Measurements from ENCODE around the gene TRPM2.
"Not testable (repeated sequence)": the region's sequence is repeated elsewhere in the genome, so short reads cannot be mapped to it uniquely, and the experiment has no call there.

TRPM2 gene

DNA sequence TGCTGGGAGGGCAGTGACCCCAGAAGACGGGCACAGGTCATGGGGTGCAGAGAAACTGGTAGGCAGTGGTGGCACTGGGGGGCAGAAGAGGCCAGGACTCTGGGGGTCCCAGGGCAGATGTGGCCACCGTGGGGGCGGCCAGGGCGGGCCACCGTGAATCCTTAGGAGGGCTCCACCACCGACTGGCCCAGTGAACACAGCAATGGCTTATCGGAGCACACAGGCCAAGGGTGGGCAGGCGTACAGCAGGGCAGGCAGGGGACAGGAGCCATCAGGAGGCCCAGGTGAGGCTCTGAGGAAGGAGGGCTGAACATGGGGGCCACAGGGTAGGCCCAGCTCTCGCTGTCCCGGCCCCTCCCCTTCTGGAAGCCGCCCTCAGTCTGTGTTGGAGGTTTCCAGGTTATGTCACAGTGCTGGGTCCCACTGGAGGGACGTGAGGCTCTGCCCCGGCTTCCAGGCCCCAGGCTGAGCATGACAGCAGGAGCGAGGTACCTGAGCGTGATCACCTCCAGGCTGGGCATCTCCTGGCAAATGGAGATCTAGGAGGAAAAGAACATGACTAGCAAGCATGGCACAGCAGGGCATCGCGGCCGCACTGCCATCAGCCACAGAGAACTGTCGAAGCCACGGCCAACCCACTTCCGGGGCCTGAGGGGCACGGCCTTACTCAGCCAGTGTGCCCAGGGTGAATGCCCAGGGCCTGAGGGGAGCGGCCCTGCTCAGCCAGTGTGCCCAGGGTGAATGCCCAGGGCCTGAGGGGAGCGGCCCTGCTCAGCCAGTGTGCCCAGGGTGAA lies 18.0 kb upstream of the TRPM2 start:
- no peak for DNase-seq (ENCODE audit: low read depth in 3 of 3)

DNA sequence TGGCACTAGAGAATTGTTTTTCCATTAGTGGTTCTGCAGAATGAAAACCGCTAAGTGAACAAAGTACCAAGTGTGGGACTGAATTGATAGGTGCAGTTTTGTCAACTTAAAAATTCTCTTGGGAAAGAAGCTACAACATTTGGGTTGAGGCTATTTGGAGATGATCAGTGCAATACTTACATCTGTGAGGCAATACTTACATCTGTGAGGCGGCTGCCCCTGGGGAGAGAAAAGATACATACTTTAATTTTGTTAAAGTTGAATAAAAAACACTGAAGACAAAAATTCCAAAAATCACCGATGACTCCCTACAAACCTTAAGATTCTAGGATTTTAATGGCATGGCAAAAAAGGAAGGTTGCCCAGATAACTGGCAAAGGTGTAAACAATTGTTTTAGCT lies 16.0 kb upstream of the TRPM2 start:
- no peak for DNase-seq (ENCODE audit: low read depth in 3 of 3)

DNA sequence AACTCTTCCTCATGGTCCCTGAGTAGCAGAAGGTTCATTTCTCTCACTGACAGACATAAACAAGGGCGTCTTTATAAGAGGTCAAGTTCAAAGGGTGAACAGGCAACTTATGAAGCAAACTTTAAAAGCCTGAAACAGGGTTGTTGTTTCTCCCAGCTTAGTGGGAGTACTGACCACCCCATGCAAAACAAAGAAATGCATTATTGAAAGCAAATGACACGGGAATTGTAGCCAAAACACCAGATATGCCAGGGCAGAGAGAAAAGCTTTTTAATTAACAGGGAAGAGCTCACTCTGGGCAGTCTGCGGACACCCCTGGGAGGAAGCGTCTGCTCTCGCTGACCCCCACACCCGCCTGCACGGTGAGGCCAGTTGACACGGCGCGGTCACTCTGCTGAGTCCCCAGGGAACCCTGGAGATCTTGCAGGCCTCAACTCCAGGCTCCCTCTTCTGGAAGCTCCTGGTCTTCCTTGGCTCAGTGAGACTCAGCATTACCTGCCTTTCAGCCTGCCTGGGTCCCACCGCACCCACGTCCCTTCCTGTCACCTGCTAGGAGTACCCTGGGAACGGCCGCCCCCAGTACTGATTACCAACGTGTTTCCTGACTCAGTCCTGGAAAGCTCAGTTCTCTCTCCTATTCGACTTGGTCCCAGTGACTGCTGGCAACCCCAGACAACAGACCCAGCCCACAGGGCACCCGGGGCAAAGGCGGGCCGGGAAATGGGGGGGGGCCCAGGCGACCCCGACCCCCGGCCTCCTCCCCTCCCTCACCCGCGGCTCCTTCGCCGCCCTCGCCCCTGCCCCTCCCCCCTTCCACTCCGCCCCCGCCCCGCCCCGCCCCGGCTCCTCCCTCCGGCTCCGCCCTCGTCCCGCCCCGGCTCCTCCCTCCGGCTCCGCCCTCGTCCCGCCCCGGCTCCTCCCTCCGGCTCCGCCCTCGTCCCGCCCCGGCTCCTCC lies 15.2 kb upstream of the TRPM2 start:
- DNase-seq (ENCODE audit: low read depth in 3 of 3) = peak in 1 of 3 donors; percentile 13

DNA sequence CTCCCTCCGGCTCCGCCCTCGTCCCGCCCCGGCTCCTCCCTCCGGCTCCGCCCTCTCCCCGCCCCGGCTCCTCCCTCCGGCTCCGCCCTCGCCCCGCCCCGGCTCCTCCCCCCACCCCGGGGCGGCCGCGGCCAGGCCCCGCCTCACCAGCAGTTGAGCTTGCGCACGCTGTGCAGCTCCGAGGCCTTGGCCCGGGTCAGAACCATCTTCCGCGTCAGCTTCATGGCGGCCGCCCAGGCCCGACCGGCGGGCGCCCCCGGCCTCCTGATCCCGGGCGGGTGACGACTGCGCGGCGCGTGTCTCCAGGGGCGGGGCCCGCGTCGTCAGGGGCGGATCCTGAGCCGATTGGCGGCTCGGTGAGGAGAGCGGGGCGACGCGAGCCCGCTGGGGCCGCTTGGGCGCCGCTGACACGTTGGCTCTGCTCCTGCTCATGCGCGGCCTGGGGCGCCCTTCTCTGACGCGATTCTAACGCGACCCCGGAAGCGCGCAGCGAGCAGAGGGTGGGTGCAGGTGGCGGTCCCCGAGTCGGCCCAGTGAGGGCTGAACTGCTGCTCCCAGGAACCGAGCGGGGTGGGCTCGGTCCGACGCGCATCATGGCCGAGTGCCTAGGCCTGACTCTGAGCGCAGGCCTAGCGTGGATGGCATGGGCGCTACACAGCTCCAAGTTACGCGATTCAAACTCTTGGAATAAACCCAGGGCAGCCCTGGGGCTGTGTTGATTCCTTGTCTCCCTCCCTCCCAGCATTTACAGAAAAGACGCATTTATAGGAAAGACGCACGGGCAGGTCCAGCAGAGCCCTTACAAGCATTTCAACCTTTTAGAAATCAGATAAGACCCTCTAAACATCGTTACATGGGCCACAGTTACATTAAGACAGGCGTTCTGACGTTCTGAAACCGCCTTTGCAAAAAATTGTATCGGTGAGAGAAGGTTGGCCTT lies 14.2 kb upstream of the TRPM2 start, which contains the start of gene CFAP410:
TSS of gene CFAP410 (minus strand) at position 420 of the 940 bp plus-strand sequence. CDS start at position 224, 196 bp downstream.
- DNase-seq (ENCODE audit: low read depth in 3 of 3) = peak; percentile 86 to 91 (median 91)

DNA sequence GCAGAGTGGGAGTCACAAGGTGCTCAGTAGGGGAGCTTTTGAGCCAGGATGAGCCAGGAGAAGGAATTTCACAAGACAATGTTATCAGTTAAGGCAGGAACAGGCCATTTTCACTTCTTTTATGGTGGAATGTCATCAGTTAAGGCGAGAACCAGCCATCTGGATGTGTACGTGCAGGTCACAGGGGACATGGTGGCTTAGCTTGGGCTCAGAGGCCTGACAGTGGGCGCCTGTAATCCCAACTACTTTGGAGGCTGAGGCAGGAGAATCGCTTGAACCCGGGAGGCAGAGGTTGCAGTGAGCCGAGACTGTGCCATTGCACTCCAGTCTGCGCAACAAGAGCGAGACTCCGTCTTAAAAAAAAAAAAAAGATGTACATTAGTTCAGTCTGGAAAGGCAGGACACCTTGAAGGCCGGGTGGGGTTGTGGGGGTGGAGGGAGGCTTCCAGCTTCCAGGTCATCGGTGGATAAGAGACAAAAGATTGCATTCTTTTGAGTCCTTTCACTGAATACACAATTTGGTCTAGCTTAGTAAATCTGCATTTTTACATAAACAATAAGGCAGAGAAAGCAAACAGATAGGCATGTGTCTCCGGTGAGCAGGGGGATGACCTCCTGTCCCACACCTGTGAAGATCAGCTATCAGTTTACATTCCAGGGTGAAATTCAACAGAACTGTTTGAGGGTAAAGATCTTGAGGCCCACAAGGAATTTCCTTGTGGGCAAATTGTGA lies 11.5 kb upstream of the TRPM2 start:
- not testable (repeated sequence) for DNase-seq (ENCODE audit: low read depth in 3 of 3)

DNA sequence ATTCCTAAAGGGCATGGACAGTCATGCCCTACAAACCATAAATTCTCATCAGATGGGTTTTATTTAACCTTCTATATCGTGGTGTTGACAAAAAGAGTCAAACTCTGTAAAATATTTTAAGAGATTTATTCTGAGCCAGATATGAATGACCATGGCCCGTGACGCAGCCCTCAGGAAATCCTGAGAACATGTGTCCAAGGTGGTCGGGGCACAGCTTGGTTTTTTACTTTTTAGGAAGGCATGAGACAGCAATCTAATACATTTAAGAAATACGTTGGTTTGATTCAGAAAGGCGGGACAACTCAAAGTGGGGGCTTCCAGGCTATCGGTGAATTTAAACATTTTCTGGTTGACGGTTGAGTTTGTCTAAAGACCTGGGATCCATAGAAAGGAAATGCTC lies 10.4 kb upstream of the TRPM2 start:
- DNase-seq (ENCODE audit: low read depth in 3 of 3) = not testable (repeated sequence)

DNA sequence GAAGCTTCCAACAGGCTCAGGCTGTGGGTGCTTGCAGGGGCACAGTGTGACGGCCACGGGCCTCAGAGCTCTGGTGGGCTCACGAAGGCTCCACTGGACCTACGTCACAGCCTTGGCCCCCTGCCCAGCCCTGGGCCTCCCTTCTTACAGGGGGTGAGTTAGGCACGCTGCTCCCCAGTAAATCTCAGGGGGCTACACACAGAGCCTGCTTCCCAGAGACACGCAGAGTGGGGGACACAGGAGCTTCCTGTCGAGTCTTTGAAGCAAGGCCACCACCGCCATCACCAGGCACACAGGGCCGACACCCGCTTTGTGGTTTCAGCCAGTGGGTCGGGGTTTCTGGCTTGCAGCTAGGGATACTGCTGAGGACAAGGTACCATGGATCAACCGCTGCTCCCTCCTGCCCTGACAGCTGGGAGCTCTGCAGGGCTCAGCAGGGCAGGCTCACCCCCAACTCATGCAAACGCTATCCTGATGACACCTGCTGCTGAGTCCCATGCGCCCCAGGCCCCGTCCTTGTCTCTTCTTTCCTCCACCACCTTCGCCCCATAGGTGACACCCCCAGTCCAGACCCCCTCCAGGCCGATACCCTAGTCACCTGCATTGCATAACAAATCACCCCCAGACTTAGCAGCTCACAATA lies 8.8 kb upstream of the TRPM2 start:
- DNase-seq (ENCODE audit: low read depth in 3 of 3) = no peak

DNA sequence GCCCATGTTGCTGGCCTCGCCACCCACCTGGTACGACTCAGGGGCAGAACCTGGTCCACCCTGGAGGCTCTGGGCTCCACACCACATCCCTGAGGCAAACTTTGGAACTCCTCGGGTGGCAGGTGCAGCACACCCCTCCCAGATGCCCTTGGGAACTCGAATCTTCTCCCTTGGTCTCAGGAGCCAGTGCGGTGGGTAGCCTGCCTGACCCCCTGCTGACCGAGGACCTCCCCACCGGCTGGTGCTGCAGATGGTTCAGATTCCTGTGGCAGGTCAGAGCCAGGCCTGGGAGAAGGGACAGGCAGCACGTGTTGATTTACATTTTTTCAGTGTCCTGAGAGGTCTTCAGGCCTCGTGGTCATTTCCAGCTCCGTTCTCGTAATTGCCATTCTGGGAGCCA lies 7.9 kb upstream of the TRPM2 start:
- no peak for DNase-seq (ENCODE audit: low read depth in 3 of 3)

DNA sequence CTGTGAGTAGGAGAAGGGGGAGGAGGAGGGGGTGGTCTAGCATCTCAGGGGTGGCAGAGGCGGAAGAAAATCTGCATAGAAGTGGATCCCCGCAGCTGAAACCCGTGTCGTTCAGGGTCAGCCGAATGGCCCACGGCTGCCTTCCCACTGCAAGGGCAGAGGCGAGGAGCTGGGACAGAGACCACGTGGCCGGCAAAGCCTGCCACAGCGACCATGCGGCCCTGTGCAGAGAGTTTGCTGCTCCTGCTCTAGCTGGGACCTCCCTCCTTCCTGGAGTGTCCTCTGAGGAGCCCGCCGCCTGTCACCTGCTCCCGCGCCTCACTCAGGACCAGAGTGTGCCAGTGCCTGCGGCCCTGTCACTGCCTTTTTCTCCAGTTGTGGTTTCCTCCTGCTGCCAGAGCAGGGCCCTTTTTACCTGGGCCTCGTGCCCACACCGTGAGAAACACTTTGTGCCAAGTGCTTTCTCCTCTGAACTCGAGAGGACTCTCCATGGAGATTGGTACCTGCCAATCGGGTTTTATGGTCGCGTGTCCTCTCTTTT lies 5.4 kb upstream of the TRPM2 start:
- no peak for DNase-seq (ENCODE audit: low read depth in 3 of 3)

DNA sequence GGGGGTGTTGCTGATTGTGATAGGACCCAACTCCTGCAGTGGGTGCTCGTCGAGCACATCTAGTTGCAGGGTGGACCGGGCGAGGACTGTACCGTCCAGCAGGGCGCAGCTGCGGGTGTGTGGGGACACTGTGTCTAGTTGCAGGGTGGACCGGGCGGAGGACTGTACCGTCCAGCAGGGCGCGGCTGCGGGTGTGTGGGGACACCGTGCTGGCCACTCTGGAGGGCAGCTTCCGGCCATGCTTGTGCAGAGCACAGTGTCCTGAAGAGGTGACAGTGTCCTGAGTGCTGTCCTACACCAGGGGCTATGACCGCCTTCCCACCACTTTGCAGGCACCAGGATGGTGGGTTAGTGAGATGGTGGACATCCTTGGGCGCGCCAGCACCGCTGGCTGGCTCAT lies 4.6 kb upstream of the TRPM2 start:
- no peak for DNase-seq (ENCODE audit: low read depth in 3 of 3)

DNA sequence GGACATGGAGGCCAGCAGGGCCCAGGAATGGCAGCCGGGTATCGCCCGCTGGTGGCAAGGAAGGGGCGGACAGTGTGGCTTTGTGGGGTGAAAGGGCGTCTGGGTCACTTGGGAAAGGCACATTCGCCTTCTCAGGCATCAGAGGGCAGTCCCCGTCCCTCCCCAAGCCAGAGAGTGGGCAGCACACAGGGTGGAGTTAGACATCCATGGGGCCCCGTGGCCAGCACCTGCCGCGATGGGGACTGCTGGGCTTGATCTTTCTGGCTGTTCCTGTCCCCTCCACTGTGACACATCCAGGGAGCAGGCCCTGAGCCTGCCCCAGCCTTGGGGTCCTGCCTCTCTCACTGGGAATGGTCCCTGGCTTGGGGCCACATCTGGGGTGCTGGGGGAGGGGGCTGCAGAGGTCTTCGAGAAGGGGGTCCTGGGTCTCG lies 4.0 kb upstream of the TRPM2 start:
- no peak for DNase-seq (ENCODE audit: low read depth in 3 of 3)

DNA sequence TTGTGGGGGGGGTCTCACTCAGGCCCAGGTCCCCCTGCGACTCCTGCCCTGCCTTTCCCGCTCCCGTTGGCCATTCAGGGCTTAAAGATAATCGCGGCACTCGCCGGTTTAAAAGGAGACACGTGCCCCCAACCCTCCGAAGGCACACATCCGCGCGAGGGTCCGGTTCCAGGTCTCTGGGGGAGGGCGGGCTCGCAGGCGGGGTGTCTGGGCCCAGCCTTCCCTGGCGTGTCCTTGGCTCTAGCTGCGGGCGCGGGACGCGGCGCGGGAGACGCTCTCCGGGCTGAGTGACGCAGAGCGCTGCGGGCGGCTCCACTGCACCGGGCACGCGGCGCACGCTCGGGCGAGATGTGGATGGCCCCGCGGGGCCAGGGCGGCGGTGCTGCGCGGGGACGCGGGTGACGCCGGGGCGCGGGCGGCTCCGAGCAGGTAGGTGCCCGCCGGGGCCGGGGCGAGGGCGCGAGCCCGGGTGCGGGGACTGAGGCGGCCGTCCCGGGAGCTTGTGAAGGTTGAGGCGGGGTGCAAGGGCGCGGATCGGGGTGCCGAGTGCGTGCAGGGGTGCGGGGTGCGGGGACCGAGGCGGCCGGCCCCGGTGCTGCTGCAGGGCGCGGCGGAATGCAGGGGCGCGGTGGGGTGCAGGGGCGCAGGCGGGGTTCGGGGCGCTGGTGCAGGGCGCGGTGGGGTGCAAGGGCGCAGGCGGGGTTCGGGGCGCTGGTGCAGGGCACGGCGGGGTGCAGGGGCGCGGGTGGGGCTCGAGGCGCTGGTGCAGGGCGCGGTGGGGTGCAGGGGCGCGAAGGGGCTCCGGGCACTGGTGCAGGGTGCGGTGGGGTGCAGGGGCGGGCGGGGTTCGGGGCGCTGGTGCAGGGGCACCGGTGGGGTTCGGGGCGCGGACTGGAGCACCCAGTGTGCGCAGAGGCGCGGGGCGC lies 3.3 kb upstream of the TRPM2 start:
- no peak for DNase-seq (ENCODE audit: low read depth in 3 of 3)

DNA sequence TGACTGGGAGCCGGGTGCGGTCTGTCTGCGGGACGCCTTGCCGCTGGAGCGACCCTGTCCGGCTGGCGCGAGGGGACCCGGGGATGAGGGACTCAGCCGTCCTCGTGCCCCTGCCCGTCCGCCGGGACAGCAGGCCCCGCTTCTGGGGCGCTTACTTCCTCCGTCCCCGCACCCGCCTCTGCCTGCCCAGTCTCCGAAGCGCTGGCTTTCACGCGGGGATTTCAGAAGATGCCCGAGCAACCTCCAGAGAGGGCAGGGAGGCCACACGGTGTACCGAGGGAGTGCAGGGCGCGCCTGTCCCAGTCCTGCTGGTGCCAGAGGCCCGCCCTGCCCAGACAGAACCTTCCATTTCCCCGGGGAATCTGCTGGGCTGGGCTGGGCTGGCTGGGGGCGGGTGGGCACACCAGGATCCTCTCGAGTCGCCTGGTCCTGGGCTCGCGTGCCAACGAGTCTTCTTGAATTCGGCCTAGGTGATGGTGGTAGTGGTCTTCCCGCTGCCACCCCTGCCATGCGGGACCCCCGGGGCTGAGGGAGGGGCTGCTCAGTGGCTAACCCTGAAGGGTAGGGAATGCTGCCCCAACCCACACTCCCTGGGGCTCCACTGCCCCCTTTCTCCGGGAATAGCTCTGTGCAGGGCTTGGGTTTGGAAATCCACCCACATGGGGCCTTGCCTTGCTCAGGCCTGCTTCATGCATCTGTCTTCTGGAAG lies 2.5 kb upstream of the TRPM2 start:
- DNase-seq (ENCODE audit: low read depth in 3 of 3) = no peak

DNA sequence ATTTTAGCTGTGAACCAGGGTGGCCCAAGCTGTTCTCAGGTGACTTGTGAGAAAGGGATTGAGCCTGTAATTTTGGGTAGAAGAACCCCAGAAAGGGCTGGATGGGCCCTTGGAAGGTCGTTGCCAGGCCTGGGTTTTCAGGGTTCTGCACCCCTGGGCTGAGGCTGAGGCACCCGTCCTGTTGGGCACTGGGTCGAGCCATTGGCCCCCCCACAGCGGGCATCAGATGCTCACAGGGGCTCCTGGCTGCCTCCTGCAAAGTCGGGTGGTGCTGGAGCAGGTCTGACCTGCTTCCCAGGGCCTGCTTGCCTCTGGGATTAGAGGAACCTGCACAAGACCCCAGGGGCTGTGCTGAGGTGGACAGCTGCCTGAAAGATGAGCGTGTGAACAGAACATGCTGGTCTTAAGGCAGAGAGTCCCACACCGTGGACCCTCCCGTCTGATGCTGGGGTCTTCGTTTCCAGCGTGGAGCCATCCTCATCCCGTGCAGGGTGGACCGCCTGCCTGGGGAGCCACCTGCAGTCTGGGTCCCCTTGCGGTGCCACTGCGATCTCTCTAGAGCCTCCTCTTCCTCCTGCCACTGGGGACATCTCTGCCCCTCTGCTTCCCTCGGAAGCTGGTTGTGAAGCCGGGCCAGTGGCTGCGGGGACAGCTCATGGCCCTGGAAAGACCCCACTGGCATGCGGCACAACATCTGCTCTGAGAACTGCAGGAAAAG lies 1.7 kb upstream of the TRPM2 start:
- no peak for DNase-seq (ENCODE audit: low read depth in 3 of 3)

DNA sequence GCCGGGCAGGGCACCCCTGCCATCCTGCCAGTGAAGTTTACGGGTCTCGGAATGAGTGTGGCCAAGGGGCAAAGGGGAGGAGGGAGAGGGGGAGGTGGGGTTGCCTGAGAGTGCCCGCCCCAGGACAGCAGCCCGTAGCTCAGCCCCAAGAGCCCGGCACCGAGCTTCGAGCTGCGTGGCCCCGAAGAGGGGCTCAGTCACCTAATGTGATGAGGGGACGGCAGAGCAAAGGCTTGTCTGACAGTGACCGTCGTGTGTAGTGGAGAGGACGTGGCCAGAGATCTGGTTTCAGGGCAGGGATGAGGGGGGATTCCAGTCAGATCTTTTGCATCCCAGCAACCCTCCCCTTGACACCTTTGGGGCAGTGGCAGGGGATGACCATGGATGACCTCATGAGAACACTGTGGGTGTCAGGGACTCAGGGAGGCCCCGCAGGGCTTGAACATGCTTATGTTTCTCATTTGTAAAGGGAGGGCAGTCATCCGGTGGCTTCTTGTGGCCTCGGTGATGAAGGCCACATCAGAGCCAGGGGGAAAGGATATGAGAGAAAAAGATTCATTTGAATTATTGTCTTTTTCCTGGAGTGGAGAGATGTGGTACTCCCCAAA lies 1.1 kb upstream of the TRPM2 start:
- DNase-seq (ENCODE audit: low read depth in 3 of 3) = no peak

DNA sequence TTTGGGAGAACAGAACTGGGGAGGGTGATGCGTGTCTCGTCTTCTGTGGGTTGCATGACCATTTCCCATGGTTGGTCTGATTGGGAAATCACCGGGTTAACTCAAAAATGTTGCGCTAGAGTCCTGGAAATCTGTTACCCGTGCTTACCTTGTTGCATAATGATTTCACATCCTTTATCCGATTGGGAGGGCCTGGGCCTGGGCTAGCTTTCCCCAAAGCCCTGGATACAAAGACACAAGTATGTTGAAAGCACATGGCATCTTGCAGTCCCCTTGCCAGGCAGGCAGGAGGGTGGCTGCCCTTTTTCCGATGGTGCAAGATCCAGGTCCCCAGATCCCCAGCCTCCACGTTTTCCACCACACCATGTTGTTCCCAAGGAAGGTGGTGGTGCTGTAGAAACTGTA lies 582 bp downstream of the TRPM2 start:
- DNase-seq (ENCODE audit: low read depth in 3 of 3) = no peak

Data from stimulated activated CD4-positive, alpha-beta T cell treated with anti-CD3 and anti-CD28 coated beads, TNF-alpha, amount 100 ng/mL, for 48 hours (primary cell).